GM23338 (cell line): ENCODE data around the gene LRRC10. TPM values are rescaled to one million over a fixed set of nuclear protein-coding genes. Genes with fewer than 3 reads are reported as not detected.

ENCODE experiments used
- ATAC-seq: fragments of 200-7000 bp; cut with Tn5 transposase; 3 replicates; pipeline ENCODE4 v1.9.1; 2020
- DNase-seq: peaks from one replicate; pipeline ENCODE4 v3.0.0-alpha.2; 2015; ENCODE audit warnings: low spot score
- H2AFZ ChIP-seq: fragments of 200-600 bp; sonication (generic); 2 replicates; pipeline ENCODE4 v1.8.0; 2016; ENCODE audit warnings: antibody characterized with exemption, mild to moderate bottlenecking, moderate library complexity
- H3F3A ChIP-seq: fragments of 200-600 bp; sonication (generic); replicated peaks from 2 replicates; pipeline ENCODE4 v1.8.0; 2017; ENCODE audit warnings: antibody characterized with exemption, mixed run types, low read depth
- H3K27ac ChIP-seq: fragments of 200-600 bp; sonication (generic); 2 replicates; pipeline ENCODE4 v1.6.1; 2016; ENCODE audit warnings: low read depth
- H3K27me3 ChIP-seq: fragments of 200-600 bp; sonication (generic); 2 replicates; pipeline ENCODE4 v1.8.0; 2016; ENCODE audit warnings: mild to moderate bottlenecking, mixed run types, moderate library complexity; ENCODE audit not compliant: insufficient read depth
- H3K36me3 ChIP-seq: fragments of 200-600 bp; sonication (generic); 2 replicates; pipeline ENCODE4 v1.8.0; 2016; ENCODE audit warnings: mild to moderate bottlenecking; ENCODE audit not compliant: insufficient read depth
- H3K4me1 ChIP-seq: fragments of 200-600 bp; sonication (generic); 2 replicates; pipeline ENCODE4 v1.8.0; 2016; ENCODE audit warnings: mild to moderate bottlenecking, moderate library complexity; ENCODE audit not compliant: insufficient read depth
- H3K4me2 ChIP-seq: fragments of 200-600 bp; sonication (generic); 2 replicates; pipeline ENCODE4 v1.7.1; 2017; ENCODE audit warnings: mixed run types
- H3K4me3 ChIP-seq: fragments of 200-600 bp; sonication (generic); 2 replicates; pipeline ENCODE4 v1.6.1; 2016; ENCODE audit warnings: mixed run types
- H3K79me2 ChIP-seq: fragments of 200-600 bp; sonication (generic); replicated peaks from 2 replicates; pipeline ENCODE4 v1.8.0; 2017; ENCODE audit warnings: mild to moderate bottlenecking; ENCODE audit not compliant: insufficient read depth
- H3K9me2 ChIP-seq: fragments of 200-600 bp; sonication (generic); 2 replicates; pipeline ENCODE4 v1.8.0; 2017; ENCODE audit not compliant: insufficient read depth
- H4K20me1 ChIP-seq: fragments of 200-600 bp; sonication (generic); replicated peaks from 2 replicates; pipeline ENCODE4 v1.8.0; 2017; ENCODE audit warnings: mild to moderate bottlenecking; ENCODE audit not compliant: insufficient read depth
- H3K27ac Mint-ChIP-seq: 2 replicates; pipeline ENCODE4 v1.8.0; 2020; ENCODE audit warnings: inconsistent platforms, mild to moderate bottlenecking, moderate library complexity, mixed read lengths
- H3K27me3 Mint-ChIP-seq: 3 replicates; pipeline ENCODE4 v1.8.0; 2022; ENCODE audit warnings: low read depth, mild to moderate bottlenecking, moderate library complexity, mixed read lengths, inconsistent platforms; ENCODE audit not compliant: insufficient read depth, poor library complexity
- H3K36me3 Mint-ChIP-seq: 3 replicates; pipeline ENCODE4 v1.8.0; 2021; ENCODE audit warnings: low read depth, mild to moderate bottlenecking, inconsistent platforms, moderate library complexity, mixed read lengths
- H3K4me1 Mint-ChIP-seq: 3 replicates; pipeline ENCODE4 v1.8.0; 2020; ENCODE audit warnings: mild to moderate bottlenecking, inconsistent platforms, mixed read lengths
- H3K4me3 Mint-ChIP-seq: 3 replicates; pipeline ENCODE4 v1.8.0; 2021; ENCODE audit warnings: moderate library complexity, mild to moderate bottlenecking, inconsistent platforms, mixed read lengths
- H3K9me3 Mint-ChIP-seq: 3 replicates; pipeline ENCODE4 v1.8.0; 2020; ENCODE audit warnings: moderate library complexity, mild to moderate bottlenecking, inconsistent platforms, mixed read lengths
- CREB1 ChIP-seq: fragments of 250-450 bp; sonication (Bioruptor Pico); IDR thresholded peaks from 2 replicates; pipeline ENCODE4 v1.5.0; 2020; ENCODE audit warnings: low read depth, mild to moderate bottlenecking, moderate library complexity
- EZH2 ChIP-seq: fragments of 200-600 bp; sonication (generic); IDR thresholded peaks from one replicate; pipeline ENCODE4 v1.8.0; 2017; ENCODE audit warnings: antibody characterized with exemption, mild to moderate bottlenecking, low read depth; ENCODE audit not compliant: unreplicated experiment
- EZH2phosphoT487 ChIP-seq: fragments of 200-600 bp; sonication (generic); IDR thresholded peaks from one replicate; pipeline ENCODE4 v1.8.1; 2018; ENCODE audit warnings: antibody characterized with exemption; ENCODE audit not compliant: unreplicated experiment
- JUNB ChIP-seq: IDR thresholded peaks from one replicate; pipeline ENCODE4 v1.6.1; 2016; ENCODE audit warnings: antibody characterized with exemption; ENCODE audit not compliant: unreplicated experiment
- NANOG ChIP-seq: IDR thresholded peaks from 2 replicates; pipeline ENCODE4 v1.6.1; 2016; ENCODE audit warnings: antibody characterized with exemption, borderline replicate concordance
- POLR2AphosphoS5 ChIP-seq: IDR thresholded peaks from 2 replicates; pipeline ENCODE4 v1.6.1; 2016; ENCODE audit warnings: antibody characterized with exemption, low read depth
- STAT1 ChIP-seq: IDR thresholded peaks from one replicate; pipeline ENCODE4 v1.6.1; 2016; ENCODE audit warnings: antibody characterized with exemption; ENCODE audit not compliant: unreplicated experiment
- ZNF114 ChIP-seq: fragments of 250-450 bp; sonication (Bioruptor Pico); IDR thresholded peaks from 2 replicates; pipeline ENCODE4 v1.5.0; 2020; ENCODE audit warnings: mild to moderate bottlenecking, moderate library complexity
- ZNF331 ChIP-seq: fragments of 250-450 bp; sonication (Bioruptor Pico); IDR thresholded peaks from 2 replicates; pipeline ENCODE4 v1.5.0; 2020; ENCODE audit warnings: low read depth, mild to moderate bottlenecking, moderate library complexity
- polyA plus RNA-seq: library from polyadenylated mRNA; unstranded; fragments of >200 nt; fragmentation: Nextera tagmentation; extraction: Ambion mirVana; gene quantifications from 2 replicates; pipeline ENCODE4 v1.2.1, GENCODE V29; 2016
- total RNA-seq: library from RNA; depleted of rRNA; stranded (reverse); fragments of >200 nt; shearing (Covaris generic); gene quantifications from 2 replicates; pipeline ENCODE4 v1.2.3, GENCODE V29; 2014
- TF ChIP-seq, protein P1 (sequence below), 2 experiments: fragments of 200-600 bp in 1 of 2; sonication (generic) in 1 of 2; conservative IDR thresholded peaks; 2 replicates each; pipeline versions ENCODE4 v1.5.1 to v1.6.1; 2016 to 2017; ENCODE audit warnings: antibody characterized with exemption in 2 of 2, low read depth in 2 of 2, mild to moderate bottlenecking in 2 of 2, moderate library complexity in 1 of 2
- TF ChIP-seq, protein P2 (sequence below): IDR thresholded peaks from one replicate; pipeline ENCODE4 v1.6.1; 2018; ENCODE audit warnings: antibody characterized with exemption; ENCODE audit not compliant: unreplicated experiment
- TF ChIP-seq, protein P3 (sequence below): IDR thresholded peaks from 2 replicates; pipeline ENCODE4 v1.6.1; 2016; ENCODE audit warnings: antibody characterized with exemption
- TF ChIP-seq, protein P4 (sequence below): fragments of 250-450 bp; sonication (Bioruptor Pico); IDR thresholded peaks from 2 replicates; pipeline ENCODE4 v1.5.0; 2020; ENCODE audit warnings: mild to moderate bottlenecking, moderate library complexity

Gene LRRC10
- total and polyA plus RNA-seq, 2 experiments from 2014 or later = not detected

DNA sequence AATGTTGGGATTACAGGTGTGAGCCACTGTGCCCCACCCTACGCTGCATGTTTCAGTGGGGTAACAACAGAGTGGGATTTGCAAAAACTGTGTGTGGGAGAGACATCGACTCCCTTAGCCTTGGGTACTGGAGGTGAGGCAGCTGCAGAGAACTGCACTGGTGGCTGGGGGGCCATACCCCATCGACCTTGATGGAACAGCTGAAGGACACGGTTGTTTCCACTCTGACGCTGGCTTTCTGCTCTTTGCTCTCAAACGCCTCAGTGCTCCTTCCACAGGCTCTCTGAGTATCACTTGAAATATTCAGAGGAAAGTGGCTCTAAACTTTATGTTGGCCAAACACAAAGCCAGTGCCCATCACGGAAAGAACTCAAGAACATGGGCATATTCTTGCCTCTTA lies 30.8 kb upstream of the LRRC10 start:
- Histone ChIP-seq H3K4me1 (no peaks in the 10 kb centered on the region), H3F3A (no peaks in the 10 kb centered on the region), H3K36me3 (no peaks in the 10 kb centered on the region), H3K27ac (no peak overlapping the region), H3K79me2 (no peaks in the 10 kb centered on the region), H3K4me2 (no peak overlapping the region), H4K20me1 (no peaks in the 10 kb centered on the region), H3K9me2 (no peaks in the 10 kb centered on the region), H2AFZ (0 out of 2 replicates have a peak overlapping the region, but pooled peaks have one; percentile 69), H3K27me3 (no peaks in the 10 kb centered on the region), H3K4me3 (no peak overlapping the region)
- TF ChIP-seq EZH2 = no peak
- TF ChIP-seq, protein P1, sequence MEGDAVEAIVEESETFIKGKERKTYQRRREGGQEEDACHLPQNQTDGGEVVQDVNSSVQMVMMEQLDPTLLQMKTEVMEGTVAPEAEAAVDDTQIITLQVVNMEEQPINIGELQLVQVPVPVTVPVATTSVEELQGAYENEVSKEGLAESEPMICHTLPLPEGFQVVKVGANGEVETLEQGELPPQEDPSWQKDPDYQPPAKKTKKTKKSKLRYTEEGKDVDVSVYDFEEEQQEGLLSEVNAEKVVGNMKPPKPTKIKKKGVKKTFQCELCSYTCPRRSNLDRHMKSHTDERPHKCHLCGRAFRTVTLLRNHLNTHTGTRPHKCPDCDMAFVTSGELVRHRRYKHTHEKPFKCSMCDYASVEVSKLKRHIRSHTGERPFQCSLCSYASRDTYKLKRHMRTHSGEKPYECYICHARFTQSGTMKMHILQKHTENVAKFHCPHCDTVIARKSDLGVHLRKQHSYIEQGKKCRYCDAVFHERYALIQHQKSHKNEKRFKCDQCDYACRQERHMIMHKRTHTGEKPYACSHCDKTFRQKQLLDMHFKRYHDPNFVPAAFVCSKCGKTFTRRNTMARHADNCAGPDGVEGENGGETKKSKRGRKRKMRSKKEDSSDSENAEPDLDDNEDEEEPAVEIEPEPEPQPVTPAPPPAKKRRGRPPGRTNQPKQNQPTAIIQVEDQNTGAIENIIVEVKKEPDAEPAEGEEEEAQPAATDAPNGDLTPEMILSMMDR (conservative IDR thresholded peaks at IDR 0.05; ENCODE audit: low read depth in 2 of 2) = no peak
- TF ChIP-seq POLR2AphosphoS5 = no peak
- TF ChIP-seq ZNF331 (CRISPR knock-in tag) = no peak
- TF ChIP-seq JUNB = no peak
- TF ChIP-seq STAT1 = no peak
- TF ChIP-seq CREB1 (CRISPR knock-in tag) = no peak
- TF ChIP-seq, protein P2, sequence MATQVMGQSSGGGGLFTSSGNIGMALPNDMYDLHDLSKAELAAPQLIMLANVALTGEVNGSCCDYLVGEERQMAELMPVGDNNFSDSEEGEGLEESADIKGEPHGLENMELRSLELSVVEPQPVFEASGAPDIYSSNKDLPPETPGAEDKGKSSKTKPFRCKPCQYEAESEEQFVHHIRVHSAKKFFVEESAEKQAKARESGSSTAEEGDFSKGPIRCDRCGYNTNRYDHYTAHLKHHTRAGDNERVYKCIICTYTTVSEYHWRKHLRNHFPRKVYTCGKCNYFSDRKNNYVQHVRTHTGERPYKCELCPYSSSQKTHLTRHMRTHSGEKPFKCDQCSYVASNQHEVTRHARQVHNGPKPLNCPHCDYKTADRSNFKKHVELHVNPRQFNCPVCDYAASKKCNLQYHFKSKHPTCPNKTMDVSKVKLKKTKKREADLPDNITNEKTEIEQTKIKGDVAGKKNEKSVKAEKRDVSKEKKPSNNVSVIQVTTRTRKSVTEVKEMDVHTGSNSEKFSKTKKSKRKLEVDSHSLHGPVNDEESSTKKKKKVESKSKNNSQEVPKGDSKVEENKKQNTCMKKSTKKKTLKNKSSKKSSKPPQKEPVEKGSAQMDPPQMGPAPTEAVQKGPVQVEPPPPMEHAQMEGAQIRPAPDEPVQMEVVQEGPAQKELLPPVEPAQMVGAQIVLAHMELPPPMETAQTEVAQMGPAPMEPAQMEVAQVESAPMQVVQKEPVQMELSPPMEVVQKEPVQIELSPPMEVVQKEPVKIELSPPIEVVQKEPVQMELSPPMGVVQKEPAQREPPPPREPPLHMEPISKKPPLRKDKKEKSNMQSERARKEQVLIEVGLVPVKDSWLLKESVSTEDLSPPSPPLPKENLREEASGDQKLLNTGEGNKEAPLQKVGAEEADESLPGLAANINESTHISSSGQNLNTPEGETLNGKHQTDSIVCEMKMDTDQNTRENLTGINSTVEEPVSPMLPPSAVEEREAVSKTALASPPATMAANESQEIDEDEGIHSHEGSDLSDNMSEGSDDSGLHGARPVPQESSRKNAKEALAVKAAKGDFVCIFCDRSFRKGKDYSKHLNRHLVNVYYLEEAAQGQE = no peak
- no peak for TF ChIP-seq NANOG
- TF ChIP-seq, protein P3, sequence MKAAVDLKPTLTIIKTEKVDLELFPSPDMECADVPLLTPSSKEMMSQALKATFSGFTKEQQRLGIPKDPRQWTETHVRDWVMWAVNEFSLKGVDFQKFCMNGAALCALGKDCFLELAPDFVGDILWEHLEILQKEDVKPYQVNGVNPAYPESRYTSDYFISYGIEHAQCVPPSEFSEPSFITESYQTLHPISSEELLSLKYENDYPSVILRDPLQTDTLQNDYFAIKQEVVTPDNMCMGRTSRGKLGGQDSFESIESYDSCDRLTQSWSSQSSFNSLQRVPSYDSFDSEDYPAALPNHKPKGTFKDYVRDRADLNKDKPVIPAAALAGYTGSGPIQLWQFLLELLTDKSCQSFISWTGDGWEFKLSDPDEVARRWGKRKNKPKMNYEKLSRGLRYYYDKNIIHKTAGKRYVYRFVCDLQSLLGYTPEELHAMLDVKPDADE = no peak
- TF ChIP-seq, protein P4, sequence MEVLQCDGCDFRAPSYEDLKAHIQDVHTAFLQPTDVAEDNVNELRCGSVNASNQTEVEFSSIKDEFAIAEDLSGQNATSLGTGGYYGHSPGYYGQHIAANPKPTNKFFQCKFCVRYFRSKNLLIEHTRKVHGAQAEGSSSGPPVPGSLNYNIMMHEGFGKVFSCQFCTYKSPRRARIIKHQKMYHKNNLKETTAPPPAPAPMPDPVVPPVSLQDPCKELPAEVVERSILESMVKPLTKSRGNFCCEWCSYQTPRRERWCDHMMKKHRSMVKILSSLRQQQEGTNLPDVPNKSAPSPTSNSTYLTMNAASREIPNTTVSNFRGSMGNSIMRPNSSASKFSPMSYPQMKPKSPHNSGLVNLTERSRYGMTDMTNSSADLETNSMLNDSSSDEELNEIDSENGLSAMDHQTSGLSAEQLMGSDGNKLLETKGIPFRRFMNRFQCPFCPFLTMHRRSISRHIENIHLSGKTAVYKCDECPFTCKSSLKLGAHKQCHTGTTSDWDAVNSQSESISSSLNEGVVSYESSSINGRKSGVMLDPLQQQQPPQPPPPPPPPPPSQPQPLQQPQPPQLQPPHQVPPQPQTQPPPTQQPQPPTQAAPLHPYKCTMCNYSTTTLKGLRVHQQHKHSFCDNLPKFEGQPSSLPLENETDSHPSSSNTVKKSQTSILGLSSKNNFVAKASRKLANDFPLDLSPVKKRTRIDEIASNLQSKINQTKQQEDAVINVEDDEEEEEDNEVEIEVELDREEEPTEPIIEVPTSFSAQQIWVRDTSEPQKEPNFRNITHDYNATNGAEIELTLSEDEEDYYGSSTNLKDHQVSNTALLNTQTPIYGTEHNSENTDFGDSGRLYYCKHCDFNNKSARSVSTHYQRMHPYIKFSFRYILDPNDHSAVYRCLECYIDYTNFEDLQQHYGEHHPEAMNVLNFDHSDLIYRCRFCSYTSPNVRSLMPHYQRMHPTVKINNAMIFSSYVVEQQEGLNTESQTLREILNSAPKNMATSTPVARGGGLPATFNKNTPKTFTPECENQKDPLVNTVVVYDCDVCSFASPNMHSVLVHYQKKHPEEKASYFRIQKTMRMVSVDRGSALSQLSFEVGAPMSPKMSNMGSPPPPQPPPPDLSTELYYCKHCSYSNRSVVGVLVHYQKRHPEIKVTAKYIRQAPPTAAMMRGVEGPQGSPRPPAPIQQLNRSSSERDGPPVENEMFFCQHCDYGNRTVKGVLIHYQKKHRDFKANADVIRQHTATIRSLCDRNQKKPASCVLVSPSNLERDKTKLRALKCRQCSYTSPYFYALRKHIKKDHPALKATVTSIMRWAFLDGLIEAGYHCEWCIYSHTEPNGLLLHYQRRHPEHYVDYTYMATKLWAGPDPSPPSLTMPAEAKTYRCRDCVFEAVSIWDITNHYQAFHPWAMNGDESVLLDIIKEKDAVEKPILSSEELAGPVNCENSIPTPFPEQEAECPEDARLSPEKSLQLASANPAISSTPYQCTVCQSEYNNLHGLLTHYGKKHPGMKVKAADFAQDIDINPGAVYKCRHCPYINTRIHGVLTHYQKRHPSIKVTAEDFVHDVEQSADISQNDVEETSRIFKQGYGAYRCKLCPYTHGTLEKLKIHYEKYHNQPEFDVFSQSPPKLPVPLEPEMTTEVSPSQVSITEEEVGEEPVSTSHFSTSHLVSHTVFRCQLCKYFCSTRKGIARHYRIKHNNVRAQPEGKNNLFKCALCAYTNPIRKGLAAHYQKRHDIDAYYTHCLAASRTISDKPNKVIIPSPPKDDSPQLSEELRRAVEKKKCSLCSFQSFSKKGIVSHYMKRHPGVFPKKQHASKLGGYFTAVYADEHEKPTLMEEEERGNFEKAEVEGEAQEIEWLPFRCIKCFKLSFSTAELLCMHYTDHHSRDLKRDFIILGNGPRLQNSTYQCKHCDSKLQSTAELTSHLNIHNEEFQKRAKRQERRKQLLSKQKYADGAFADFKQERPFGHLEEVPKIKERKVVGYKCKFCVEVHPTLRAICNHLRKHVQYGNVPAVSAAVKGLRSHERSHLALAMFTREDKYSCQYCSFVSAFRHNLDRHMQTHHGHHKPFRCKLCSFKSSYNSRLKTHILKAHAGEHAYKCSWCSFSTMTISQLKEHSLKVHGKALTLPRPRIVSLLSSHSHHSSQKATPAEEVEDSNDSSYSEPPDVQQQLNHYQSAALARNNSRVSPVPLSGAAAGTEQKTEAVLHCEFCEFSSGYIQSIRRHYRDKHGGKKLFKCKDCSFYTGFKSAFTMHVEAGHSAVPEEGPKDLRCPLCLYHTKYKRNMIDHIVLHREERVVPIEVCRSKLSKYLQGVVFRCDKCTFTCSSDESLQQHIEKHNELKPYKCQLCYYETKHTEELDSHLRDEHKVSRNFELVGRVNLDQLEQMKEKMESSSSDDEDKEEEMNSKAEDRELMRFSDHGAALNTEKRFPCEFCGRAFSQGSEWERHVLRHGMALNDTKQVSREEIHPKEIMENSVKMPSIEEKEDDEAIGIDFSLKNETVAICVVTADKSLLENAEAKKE = no peak
- no peak for TF ChIP-seq EZH2phosphoT487
- no peak for TF ChIP-seq ZNF114 (CRISPR knock-in tag)
- Mint-ChIP-seq H3K4me3 (no peak overlapping the region), H3K27me3 (peaks cover 4% of the 10 kb centered on the region), H3K27ac (no peak overlapping the region), H3K4me1 (no peaks in the 10 kb centered on the region), H3K36me3 (no peaks in the 10 kb centered on the region), H3K9me3 (no peaks in the 10 kb centered on the region)
- DNase-seq = no peak
- ATAC-seq = no peak
